Cardiac muscle cell (in vitro differentiated cells and primary cell): ENCODE measurements around the gene C17orf50. TPM values are rescaled to one million over a fixed set of nuclear protein-coding genes. Genes with fewer than 3 reads are reported as not detected.

ENCODE experiments used
- DNase-seq, 2 donors: peaks; one replicate each; pipeline versions ENCODE4 v3.0.0 to v3.0.0-alpha.2; 2010 to 2017; ENCODE audit warnings: low read depth in 1 of 2, low spot score in 1 of 2
- H3K27ac ChIP-seq: fragments of 200-600 bp; sonication (generic); 2 replicates; pipeline ENCODE4 v1.5.1; 2016
- H3K27me3 ChIP-seq: fragments of 200-600 bp; sonication (generic); 2 replicates; pipeline ENCODE4 v1.6.0; 2016; ENCODE audit warnings: control low read depth
- H3K36me3 ChIP-seq: fragments of 200-600 bp; sonication (generic); 2 replicates; pipeline ENCODE4 v1.5.1; 2016; ENCODE audit warnings: control low read depth
- H3K4me1 ChIP-seq: fragments of 200-600 bp; sonication (generic); 2 replicates; pipeline ENCODE4 v1.8.1; 2017; ENCODE audit warnings: low read depth, mild to moderate bottlenecking, mixed run types
- H3K4me3 ChIP-seq: fragments of 200-600 bp; sonication (generic); 2 replicates; pipeline ENCODE4 v1.5.1; 2016; ENCODE audit warnings: mild to moderate bottlenecking
- H3K9me3 ChIP-seq: fragments of 200-600 bp; sonication (generic); 2 replicates; pipeline ENCODE4 v1.5.1; 2017; ENCODE audit warnings: low read depth, mild to moderate bottlenecking, control low read depth
- polyA plus RNA-seq: library from polyadenylated mRNA; unstranded; fragments of >200 nt; fragmentation: Nextera tagmentation; extraction: Ambion mirVana; gene quantifications from 2 replicates; pipeline ENCODE4 v1.2.1, GENCODE V29; 2016
- total RNA-seq: library from RNA; depleted of rRNA; stranded (reverse); fragments of >200 nt; gene quantifications from 2 replicates; pipeline ENCODE4 v1.2.3, GENCODE V29; 2016
- TF ChIP-seq, protein P1 (sequence below): IDR thresholded peaks from 2 replicates; pipeline ENCODE4 v1.5.1; 2012; ENCODE audit warnings: low read depth, mild to moderate bottlenecking, low read length

Gene C17orf50
- total and polyA plus RNA-seq, 2 experiments from 2014 or later: 0.74 to 1.2 TPM

DNA sequence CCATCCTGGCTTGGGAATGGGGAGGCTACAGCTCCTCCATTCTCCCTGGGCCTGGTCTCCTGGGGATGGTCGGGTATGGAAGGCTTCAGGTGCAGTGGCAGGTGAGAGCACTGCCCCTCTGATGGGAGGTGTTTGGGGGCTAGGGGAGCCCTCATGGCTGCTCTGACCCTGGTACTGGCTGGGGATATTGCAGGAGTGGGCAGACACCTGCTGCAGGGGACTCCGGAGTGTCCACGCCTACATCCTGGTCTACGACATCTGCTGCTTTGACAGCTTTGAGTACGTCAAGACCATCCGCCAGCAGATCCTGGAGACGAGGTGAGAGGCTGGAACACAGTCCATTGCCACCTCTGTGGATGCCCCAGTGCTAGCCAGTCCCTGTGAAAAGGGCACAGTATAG lies 20.5 kb upstream of the C17orf50 start:
- Histone ChIP-seq H3K9me3 (no peaks in the 10 kb centered on the region), H3K36me3 (peaks cover 4% of the 10 kb centered on the region), H3K4me1 (no peaks in the 10 kb centered on the region), H3K27ac (no peak overlapping the region), H3K27me3 (no peaks in the 10 kb centered on the region), H3K4me3 (no peak overlapping the region)
- TF ChIP-seq, protein P1, sequence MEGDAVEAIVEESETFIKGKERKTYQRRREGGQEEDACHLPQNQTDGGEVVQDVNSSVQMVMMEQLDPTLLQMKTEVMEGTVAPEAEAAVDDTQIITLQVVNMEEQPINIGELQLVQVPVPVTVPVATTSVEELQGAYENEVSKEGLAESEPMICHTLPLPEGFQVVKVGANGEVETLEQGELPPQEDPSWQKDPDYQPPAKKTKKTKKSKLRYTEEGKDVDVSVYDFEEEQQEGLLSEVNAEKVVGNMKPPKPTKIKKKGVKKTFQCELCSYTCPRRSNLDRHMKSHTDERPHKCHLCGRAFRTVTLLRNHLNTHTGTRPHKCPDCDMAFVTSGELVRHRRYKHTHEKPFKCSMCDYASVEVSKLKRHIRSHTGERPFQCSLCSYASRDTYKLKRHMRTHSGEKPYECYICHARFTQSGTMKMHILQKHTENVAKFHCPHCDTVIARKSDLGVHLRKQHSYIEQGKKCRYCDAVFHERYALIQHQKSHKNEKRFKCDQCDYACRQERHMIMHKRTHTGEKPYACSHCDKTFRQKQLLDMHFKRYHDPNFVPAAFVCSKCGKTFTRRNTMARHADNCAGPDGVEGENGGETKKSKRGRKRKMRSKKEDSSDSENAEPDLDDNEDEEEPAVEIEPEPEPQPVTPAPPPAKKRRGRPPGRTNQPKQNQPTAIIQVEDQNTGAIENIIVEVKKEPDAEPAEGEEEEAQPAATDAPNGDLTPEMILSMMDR: no peak
- DNase-seq: no peak

DNA sequence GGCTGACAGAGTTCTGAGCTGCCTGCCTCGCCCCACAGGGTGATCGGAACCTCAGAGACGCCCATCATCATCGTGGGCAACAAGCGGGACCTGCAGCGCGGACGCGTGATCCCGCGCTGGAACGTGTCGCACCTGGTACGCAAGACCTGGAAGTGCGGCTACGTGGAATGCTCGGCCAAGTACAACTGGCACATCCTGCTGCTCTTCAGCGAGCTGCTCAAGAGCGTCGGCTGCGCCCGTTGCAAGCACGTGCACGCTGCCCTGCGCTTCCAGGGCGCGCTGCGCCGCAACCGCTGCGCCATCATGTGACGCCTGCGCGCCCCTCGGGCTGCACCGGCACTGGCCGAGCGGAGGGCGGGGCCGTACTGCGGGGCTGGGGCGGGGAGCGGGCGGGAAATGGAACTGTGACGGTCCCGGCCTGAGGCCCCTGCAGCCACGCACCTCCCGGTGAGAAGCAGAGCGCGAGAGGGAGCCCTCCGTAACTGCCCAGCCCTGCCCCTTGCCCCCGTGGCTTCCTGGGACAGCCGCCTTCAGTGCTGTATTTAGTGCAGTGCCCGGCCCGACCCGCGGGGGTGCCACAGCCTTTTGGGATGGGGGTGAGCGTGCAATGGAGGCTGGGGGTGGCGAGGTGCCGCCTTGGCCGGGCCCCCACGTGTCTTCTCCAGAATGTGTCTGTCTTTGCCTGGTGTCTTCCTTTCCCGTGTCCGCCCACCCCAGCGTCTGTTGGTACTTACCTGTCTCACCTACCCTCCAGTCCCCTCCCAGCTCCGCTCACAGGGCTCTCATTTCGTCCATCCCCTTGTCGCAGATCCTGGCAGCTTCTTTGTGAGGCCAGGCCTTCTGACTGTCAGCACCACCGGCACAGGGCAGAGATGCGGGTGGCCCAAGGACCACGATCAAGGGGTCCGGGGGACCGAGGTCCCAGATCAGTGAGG lies 19.4 kb upstream of the C17orf50 start:
- no peak overlapping the region for H3K27ac ChIP-seq
- H3K36me3 ChIP-seq: peaks cover 4% of the 10 kb centered on the region
- no peaks in the 10 kb centered on the region for H3K27me3 ChIP-seq
- TF ChIP-seq, protein P1: no peak
- H3K4me1 ChIP-seq: no peaks in the 10 kb centered on the region
- no peaks in the 10 kb centered on the region for H3K9me3 ChIP-seq
- DNase-seq: peak in 1 of 2 donors; percentile 27
- H3K4me3 ChIP-seq: no peak overlapping the region

DNA sequence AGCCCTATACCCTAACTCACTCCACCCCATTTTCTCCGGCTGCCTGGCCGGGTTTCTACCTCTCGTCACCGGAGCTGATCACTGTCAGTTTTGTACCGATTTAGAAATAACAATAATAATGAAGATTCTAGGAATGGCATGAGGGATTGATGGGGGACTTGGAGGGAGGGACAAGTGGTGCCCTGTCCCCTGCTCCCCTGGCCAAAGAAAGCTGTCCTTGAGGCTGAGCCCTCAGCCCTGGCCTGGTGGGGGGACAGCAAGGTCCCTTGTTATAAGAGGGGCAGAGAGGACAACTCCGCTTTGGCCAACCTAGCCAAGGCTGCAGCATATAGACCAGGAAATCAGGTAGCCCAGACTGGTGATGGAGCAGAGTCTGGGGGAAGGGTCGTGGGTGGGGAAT lies 18.2 kb upstream of the C17orf50 start:
- no peak for DNase-seq
- H3K9me3 ChIP-seq: no peaks in the 10 kb centered on the region
- TF ChIP-seq, protein P1: no peak
- H3K27ac ChIP-seq: no peak overlapping the region
- H3K4me1 ChIP-seq: no peaks in the 10 kb centered on the region
- H3K4me3 ChIP-seq: no peak overlapping the region
- H3K27me3 ChIP-seq: no peaks in the 10 kb centered on the region
- H3K36me3 ChIP-seq: no peaks in the 10 kb centered on the region

- H3K4me1 ChIP-seq: no peaks in the 10 kb centered on the region
- no peak overlapping the region for H3K4me3 ChIP-seq
- no peak overlapping the region for H3K27ac ChIP-seq
- no peaks in the 10 kb centered on the region for H3K36me3 ChIP-seq
- TF ChIP-seq, protein P1: no peak
- no peaks in the 10 kb centered on the region for H3K9me3 ChIP-seq
- DNase-seq: no peak
- H3K27me3 ChIP-seq: no peaks in the 10 kb centered on the region
Observed at GRCh38 chr17:35742896-35743477, 17.7 kb upstream of the C17orf50 start.

DNA sequence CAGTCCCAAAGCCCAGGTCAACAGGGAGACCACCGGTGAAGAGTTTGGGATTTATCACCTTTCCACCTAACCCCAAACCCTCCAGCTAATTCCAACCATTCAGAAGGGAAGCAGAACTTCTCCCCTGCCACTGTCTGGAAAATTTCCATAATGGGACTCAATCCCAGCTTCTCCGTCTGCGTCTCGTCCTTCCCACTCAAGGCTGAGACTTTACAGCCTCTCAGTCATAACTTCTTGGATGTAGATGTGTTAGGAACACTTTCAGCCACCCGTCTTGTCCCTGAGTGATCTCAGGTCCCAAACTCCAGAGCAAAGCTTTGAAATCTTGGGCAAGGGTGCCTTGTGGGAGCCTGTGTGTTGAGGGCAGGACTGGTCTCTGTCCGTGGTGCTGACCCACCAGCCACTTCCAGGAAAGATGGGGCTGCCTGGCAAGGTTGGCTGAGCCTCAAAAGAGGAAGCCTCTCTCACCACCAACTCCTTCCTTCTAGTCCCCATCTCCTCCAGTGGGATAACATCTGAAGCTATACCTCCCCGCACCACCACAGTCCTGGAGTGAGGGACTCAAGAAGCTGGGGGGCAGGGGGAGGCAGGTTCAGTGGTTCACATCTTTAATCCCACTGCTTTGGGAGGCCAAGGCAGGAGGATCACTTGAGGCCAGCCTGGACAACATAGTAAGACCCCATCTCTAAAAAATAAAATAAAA lies 16.9 kb upstream of the C17orf50 start:
- no peaks in the 10 kb centered on the region for H3K4me1 ChIP-seq
- no peak overlapping the region for H3K4me3 ChIP-seq
- no peaks in the 10 kb centered on the region for H3K27me3 ChIP-seq
- DNase-seq: peak; percentile 65 to 72
- H3K36me3 ChIP-seq: no peaks in the 10 kb centered on the region
- H3K9me3 ChIP-seq: no peaks in the 10 kb centered on the region
- TF ChIP-seq, protein P1: no peak
- H3K27ac ChIP-seq: no peak overlapping the region
